Caco-2 (cell line): ENCODE data around the gene ERN2. TPM values are rescaled to one million over a fixed set of nuclear protein-coding genes. Genes with fewer than 3 reads are reported as not detected.

Experiments used
- BruUV-seq: library from RNA; stranded (reverse); fragments of 400-500 nt; replicated peaks from 2 replicates; lab custom pipeline; 2021; lab: Mats Ljungman, UMichigan
- CTCF ChIA-PET: fragments of 300-600 bp; sonication (Branson Sonifier 250); formaldehyde crosslinking; loops from one replicate; lab custom pipeline; 2022; ENCODE audit warnings: antibody characterized with exemption; lab: Charles Lee
- POLR2A ChIA-PET: fragments of 300-600 bp; sonication (Branson Sonifier 250); formaldehyde crosslinking; loops from one replicate; lab custom pipeline; 2022; ENCODE audit warnings: antibody characterized with exemption; lab: Charles Lee
- DNase-seq, 2 experiments: peaks; one replicate each; pipeline versions ENCODE4 v3.0.0 to v3.0.0-alpha.2; 2020 to 2022
- H3K27me3 ChIP-seq: replicated peaks from 2 replicates; pipeline ENCODE4 v1.6.0; 2011; ENCODE audit warnings: low read length; ENCODE audit not compliant: control insufficient read depth, insufficient read depth
- H3K36me3 ChIP-seq: 2 replicates; pipeline ENCODE4 v1.5.1; 2011; ENCODE audit warnings: low read length; ENCODE audit not compliant: control insufficient read depth, insufficient read depth
- H3K4me1 ChIP-seq: fragments of 250-450 bp; sonication (Bioruptor Pico); 2 replicates; pipeline ENCODE4 v1.5.1; 2020; ENCODE audit warnings: mild to moderate bottlenecking
- H3K4me3 ChIP-seq: 2 replicates; pipeline ENCODE4 v1.5.1; 2011; ENCODE audit warnings: low read depth, mild to moderate bottlenecking, control low read depth, low read length
- H3K9me3 ChIP-seq: fragments of 250-450 bp; sonication (Bioruptor Pico); 2 replicates; pipeline ENCODE4 v1.5.1; 2020; ENCODE audit warnings: mild to moderate bottlenecking, moderate library complexity
- H3K27ac Mint-ChIP-seq: one replicate; pipeline ENCODE4 v1.8.0; 2022; ENCODE audit warnings: mixed read lengths; ENCODE audit not compliant: unreplicated experiment
- H3K27me3 Mint-ChIP-seq: one replicate; pipeline ENCODE4 v1.8.0; 2022; ENCODE audit warnings: mixed read lengths; ENCODE audit not compliant: insufficient read depth, unreplicated experiment
- H3K36me3 Mint-ChIP-seq: one replicate; pipeline ENCODE4 v1.8.0; 2022; ENCODE audit warnings: mild to moderate bottlenecking, mixed read lengths; ENCODE audit not compliant: insufficient read depth, unreplicated experiment
- H3K4me1 Mint-ChIP-seq: one replicate; pipeline ENCODE4 v1.8.0; 2022; ENCODE audit warnings: low read depth, mixed read lengths; ENCODE audit not compliant: unreplicated experiment
- H3K4me3 Mint-ChIP-seq: one replicate; pipeline ENCODE4 v1.8.0; 2022; ENCODE audit warnings: mild to moderate bottlenecking, moderate library complexity, mixed read lengths; ENCODE audit not compliant: unreplicated experiment
- H3K9me3 Mint-ChIP-seq: one replicate; pipeline ENCODE4 v1.8.0; 2022; ENCODE audit warnings: mixed read lengths; ENCODE audit not compliant: unreplicated experiment
- intact Hi-C: fragments of 100-400 bp; cut with micrococcal nuclease; formaldehyde crosslinking; loops from one replicate; pipeline ENCODE4 v1.10.0; 2022; ENCODE audit not compliant: unreplicated experiment
- total RNA-seq: library from RNA; stranded (reverse); gene quantifications from 2 replicates; pipeline ENCODE4 v1.2.3, GENCODE V29; 2022
- TF ChIP-seq, protein P1 (sequence below), 2 experiments: fragments of 200-600 bp in 1 of 2; IDR thresholded peaks; 1 replicate in 1 of 2; 2 replicates in 1 of 2; pipeline versions ENCODE4 v1.5.1 to v1.8.0; 2011 to 2022; ENCODE audit warnings: antibody characterized with exemption in 1 of 2, control low read depth in 1 of 2, inconsistent platforms in 1 of 2, low read depth in 1 of 2, low read length in 1 of 2, mild to moderate bottlenecking in 1 of 2, moderate library complexity in 1 of 2; ENCODE audit not compliant: insufficient read depth in 1 of 2, severe bottlenecking in 1 of 2, unreplicated experiment in 1 of 2

ERN2 gene
- total RNA-seq, 1 experiment from 2014 or later = not detected

DNA sequence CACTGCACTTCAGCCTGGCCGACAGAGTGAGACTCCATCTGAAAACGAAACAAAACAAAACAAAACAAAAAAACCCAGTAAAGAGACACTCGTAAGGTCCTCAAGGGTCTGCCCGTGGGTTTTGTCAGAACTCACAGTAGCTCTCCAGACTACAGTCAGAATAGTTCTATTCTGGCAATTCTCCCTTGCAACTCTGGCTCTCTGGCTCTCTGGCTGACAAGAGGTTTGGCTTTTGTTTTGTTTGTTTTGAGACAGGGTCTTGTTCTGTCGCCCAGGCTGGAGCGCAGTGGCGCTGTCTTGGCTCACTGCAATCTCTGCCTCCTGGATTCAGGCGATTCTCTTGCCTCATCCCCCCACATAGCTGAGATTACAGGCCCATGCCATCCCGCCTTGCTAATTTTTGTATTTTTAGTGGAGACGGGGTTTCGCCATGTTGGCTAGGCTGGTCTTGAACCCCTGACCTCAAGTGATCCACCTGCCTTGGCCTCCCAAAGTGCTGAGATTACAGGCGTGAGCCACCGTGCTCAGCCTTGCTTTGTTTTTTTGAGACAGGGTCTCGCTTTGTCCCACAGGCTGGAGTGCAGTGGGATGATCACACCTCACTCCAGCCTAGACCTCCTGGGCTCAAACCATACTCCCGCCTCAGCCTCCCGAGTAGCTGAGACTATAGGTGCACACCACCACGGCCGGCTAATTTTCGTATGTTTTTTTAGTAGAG is 21.3 kb upstream of the ERN2 start:
- no peak for DNase-seq
- Histone ChIP-seq H3K9me3 (no peaks in the 10 kb centered on the region), H3K4me3 (no peak overlapping the region), H3K4me1 (no peaks in the 10 kb centered on the region), H3K27me3 (no peaks in the 10 kb centered on the region), H3K36me3 (no peaks in the 10 kb centered on the region)
- ChIA-PET CTCF (interaction anchor here (0.6 kb wide), 1 partner anchor 53 kb away, joined by 3 read pairs; no protein-coding TSS in a partner anchor), POLR2A (no interaction called here)
- TF ChIP-seq, protein P1, sequence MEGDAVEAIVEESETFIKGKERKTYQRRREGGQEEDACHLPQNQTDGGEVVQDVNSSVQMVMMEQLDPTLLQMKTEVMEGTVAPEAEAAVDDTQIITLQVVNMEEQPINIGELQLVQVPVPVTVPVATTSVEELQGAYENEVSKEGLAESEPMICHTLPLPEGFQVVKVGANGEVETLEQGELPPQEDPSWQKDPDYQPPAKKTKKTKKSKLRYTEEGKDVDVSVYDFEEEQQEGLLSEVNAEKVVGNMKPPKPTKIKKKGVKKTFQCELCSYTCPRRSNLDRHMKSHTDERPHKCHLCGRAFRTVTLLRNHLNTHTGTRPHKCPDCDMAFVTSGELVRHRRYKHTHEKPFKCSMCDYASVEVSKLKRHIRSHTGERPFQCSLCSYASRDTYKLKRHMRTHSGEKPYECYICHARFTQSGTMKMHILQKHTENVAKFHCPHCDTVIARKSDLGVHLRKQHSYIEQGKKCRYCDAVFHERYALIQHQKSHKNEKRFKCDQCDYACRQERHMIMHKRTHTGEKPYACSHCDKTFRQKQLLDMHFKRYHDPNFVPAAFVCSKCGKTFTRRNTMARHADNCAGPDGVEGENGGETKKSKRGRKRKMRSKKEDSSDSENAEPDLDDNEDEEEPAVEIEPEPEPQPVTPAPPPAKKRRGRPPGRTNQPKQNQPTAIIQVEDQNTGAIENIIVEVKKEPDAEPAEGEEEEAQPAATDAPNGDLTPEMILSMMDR (IDR thresholded peaks at IDR 0.05; ENCODE audit: insufficient read depth in 1 of 2, low read depth in 1 of 2, low read length in 1 of 2, severe bottlenecking in 1 of 2, unreplicated experiment in 1 of 2) = no peak
- Mint-ChIP-seq H3K4me3 (no peak overlapping the region), H3K9me3 (no peaks in the 10 kb centered on the region), H3K36me3 (no peaks in the 10 kb centered on the region), H3K27ac (no peak overlapping the region), H3K27me3 (peaks cover 2% of the 10 kb centered on the region), H3K4me1 (no peaks in the 10 kb centered on the region)
- no TSS peak for BruUV-seq
- intact Hi-C loops = no loop called here

- CTCF ChIA-PET = no interaction called here
These were observed 16.7 kb upstream of the ERN2 start for GRCh38 chr16:23729503-23730424.

GRCh38 chr16:23728112-23728477 is 15.1 kb upstream of the ERN2 start:
- H3K9me3 ChIP-seq = no peaks in the 10 kb centered on the region
- H3K4me1 Mint-ChIP-seq = peaks cover 6% of the 10 kb centered on the region
- no peaks in the 10 kb centered on the region for H3K36me3 ChIP-seq
- no peak overlapping the region for H3K4me3 Mint-ChIP-seq
- intact Hi-C loops = no loop called here
- H3K9me3 Mint-ChIP-seq = peaks cover 4% of the 10 kb centered on the region
- no peaks in the 10 kb centered on the region for H3K27me3 ChIP-seq
- no peaks in the 10 kb centered on the region for H3K4me1 ChIP-seq
- TF ChIP-seq, protein P1 (IDR thresholded peaks at IDR 0.05; ENCODE audit: insufficient read depth in 1 of 2, low read depth in 1 of 2, low read length in 1 of 2, severe bottlenecking in 1 of 2, unreplicated experiment in 1 of 2) = no peak
- no peak for DNase-seq
- no peak overlapping the region for H3K4me3 ChIP-seq
- POLR2A ChIA-PET = no interaction called here
- no peaks in the 10 kb centered on the region for H3K27me3 Mint-ChIP-seq
- no TSS peak for BruUV-seq
- peak overlapping the region; percentile 37 for H3K27ac Mint-ChIP-seq
- H3K36me3 Mint-ChIP-seq = no peaks in the 10 kb centered on the region
- CTCF ChIA-PET = interaction anchor here (1.2 kb wide), 1 partner anchor 37 kb away, joined by 3 read pairs; no protein-coding TSS in a partner anchor

More at GRCh38 chr16:23729503-23730424, 16.7 kb upstream of the ERN2 start:
- no peaks in the 10 kb centered on the region for H3K4me1 ChIP-seq
- no peak overlapping the region for H3K4me3 ChIP-seq
- intact Hi-C loops = no loop called here
- POLR2A ChIA-PET = no interaction called here
- no peaks in the 10 kb centered on the region for H3K27me3 ChIP-seq
- H3K27ac Mint-ChIP-seq = no peak overlapping the region
- no peaks in the 10 kb centered on the region for H3K36me3 Mint-ChIP-seq
- no peaks in the 10 kb centered on the region for H3K9me3 Mint-ChIP-seq
- no peaks in the 10 kb centered on the region for H3K9me3 ChIP-seq
- DNase-seq = peak; percentile 30 to 56
- no peak overlapping the region for H3K4me3 Mint-ChIP-seq
- H3K27me3 Mint-ChIP-seq = no peaks in the 10 kb centered on the region
- peaks cover 6% of the 10 kb centered on the region for H3K4me1 Mint-ChIP-seq
- no TSS peak for BruUV-seq
- H3K36me3 ChIP-seq = no peaks in the 10 kb centered on the region
- TF ChIP-seq, protein P1 (IDR thresholded peaks at IDR 0.05; ENCODE audit: insufficient read depth in 1 of 2, low read depth in 1 of 2, low read length in 1 of 2, severe bottlenecking in 1 of 2, unreplicated experiment in 1 of 2) = no peak
